GM23338 (cell line): ENCODE data around the gene PGLYRP1. TPM values are rescaled to one million over a fixed set of nuclear protein-coding genes. Genes with fewer than 3 reads are reported as not detected.
A peak's percentile ranks its signal among the peaks of the same experiment; 100 is the strongest.

Experiments used
- ATAC-seq: fragments of 200-7000 bp; cut with Tn5 transposase; 3 replicates; pipeline ENCODE4 v1.9.1; 2020
- DNase-seq: peaks from one replicate; pipeline ENCODE4 v3.0.0-alpha.2; 2015; ENCODE audit warnings: low spot score
- H2AFZ ChIP-seq: fragments of 200-600 bp; sonication (generic); 2 replicates; pipeline ENCODE4 v1.8.0; 2016; ENCODE audit warnings: antibody characterized with exemption, mild to moderate bottlenecking, moderate library complexity
- H3F3A ChIP-seq: fragments of 200-600 bp; sonication (generic); replicated peaks from 2 replicates; pipeline ENCODE4 v1.8.0; 2017; ENCODE audit warnings: antibody characterized with exemption, mixed run types, low read depth
- H3K27ac ChIP-seq: fragments of 200-600 bp; sonication (generic); 2 replicates; pipeline ENCODE4 v1.6.1; 2016; ENCODE audit warnings: low read depth
- H3K27me3 ChIP-seq: fragments of 200-600 bp; sonication (generic); 2 replicates; pipeline ENCODE4 v1.8.0; 2016; ENCODE audit warnings: mild to moderate bottlenecking, mixed run types, moderate library complexity; ENCODE audit not compliant: insufficient read depth
- H3K36me3 ChIP-seq: fragments of 200-600 bp; sonication (generic); 2 replicates; pipeline ENCODE4 v1.8.0; 2016; ENCODE audit warnings: mild to moderate bottlenecking; ENCODE audit not compliant: insufficient read depth
- H3K4me1 ChIP-seq: fragments of 200-600 bp; sonication (generic); 2 replicates; pipeline ENCODE4 v1.8.0; 2016; ENCODE audit warnings: mild to moderate bottlenecking, moderate library complexity; ENCODE audit not compliant: insufficient read depth
- H3K4me2 ChIP-seq: fragments of 200-600 bp; sonication (generic); 2 replicates; pipeline ENCODE4 v1.7.1; 2017; ENCODE audit warnings: mixed run types
- H3K4me3 ChIP-seq: fragments of 200-600 bp; sonication (generic); 2 replicates; pipeline ENCODE4 v1.6.1; 2016; ENCODE audit warnings: mixed run types
- H3K79me2 ChIP-seq: fragments of 200-600 bp; sonication (generic); replicated peaks from 2 replicates; pipeline ENCODE4 v1.8.0; 2017; ENCODE audit warnings: mild to moderate bottlenecking; ENCODE audit not compliant: insufficient read depth
- H3K9me2 ChIP-seq: fragments of 200-600 bp; sonication (generic); 2 replicates; pipeline ENCODE4 v1.8.0; 2017; ENCODE audit not compliant: insufficient read depth
- H4K20me1 ChIP-seq: fragments of 200-600 bp; sonication (generic); replicated peaks from 2 replicates; pipeline ENCODE4 v1.8.0; 2017; ENCODE audit warnings: mild to moderate bottlenecking; ENCODE audit not compliant: insufficient read depth
- H3K27ac Mint-ChIP-seq: 2 replicates; pipeline ENCODE4 v1.8.0; 2020; ENCODE audit warnings: inconsistent platforms, mild to moderate bottlenecking, moderate library complexity, mixed read lengths
- H3K27me3 Mint-ChIP-seq: 3 replicates; pipeline ENCODE4 v1.8.0; 2022; ENCODE audit warnings: low read depth, mild to moderate bottlenecking, moderate library complexity, mixed read lengths, inconsistent platforms; ENCODE audit not compliant: insufficient read depth, poor library complexity
- H3K36me3 Mint-ChIP-seq: 3 replicates; pipeline ENCODE4 v1.8.0; 2021; ENCODE audit warnings: low read depth, mild to moderate bottlenecking, inconsistent platforms, moderate library complexity, mixed read lengths
- H3K4me1 Mint-ChIP-seq: 3 replicates; pipeline ENCODE4 v1.8.0; 2020; ENCODE audit warnings: mild to moderate bottlenecking, inconsistent platforms, mixed read lengths
- H3K4me3 Mint-ChIP-seq: 3 replicates; pipeline ENCODE4 v1.8.0; 2021; ENCODE audit warnings: moderate library complexity, mild to moderate bottlenecking, inconsistent platforms, mixed read lengths
- H3K9me3 Mint-ChIP-seq: 3 replicates; pipeline ENCODE4 v1.8.0; 2020; ENCODE audit warnings: moderate library complexity, mild to moderate bottlenecking, inconsistent platforms, mixed read lengths
- CREB1 ChIP-seq: fragments of 250-450 bp; sonication (Bioruptor Pico); IDR thresholded peaks from 2 replicates; pipeline ENCODE4 v1.5.0; 2020; ENCODE audit warnings: low read depth, mild to moderate bottlenecking, moderate library complexity
- polyA plus RNA-seq: library from polyadenylated mRNA; unstranded; fragments of >200 nt; fragmentation: Nextera tagmentation; extraction: Ambion mirVana; gene quantifications from 2 replicates; pipeline ENCODE4 v1.2.1, GENCODE V29; 2016
- total RNA-seq: library from RNA; depleted of rRNA; stranded (reverse); fragments of >200 nt; shearing (Covaris generic); gene quantifications from 2 replicates; pipeline ENCODE4 v1.2.3, GENCODE V29; 2014
- TF ChIP-seq, protein P1 (sequence below): fragments of 250-450 bp; sonication (Bioruptor Pico); IDR thresholded peaks from 2 replicates; pipeline ENCODE4 v1.5.0; 2020; ENCODE audit warnings: mild to moderate bottlenecking, moderate library complexity

PGLYRP1 gene
- total and polyA plus RNA-seq, 2 experiments from 2014 or later = not detected

DNA sequence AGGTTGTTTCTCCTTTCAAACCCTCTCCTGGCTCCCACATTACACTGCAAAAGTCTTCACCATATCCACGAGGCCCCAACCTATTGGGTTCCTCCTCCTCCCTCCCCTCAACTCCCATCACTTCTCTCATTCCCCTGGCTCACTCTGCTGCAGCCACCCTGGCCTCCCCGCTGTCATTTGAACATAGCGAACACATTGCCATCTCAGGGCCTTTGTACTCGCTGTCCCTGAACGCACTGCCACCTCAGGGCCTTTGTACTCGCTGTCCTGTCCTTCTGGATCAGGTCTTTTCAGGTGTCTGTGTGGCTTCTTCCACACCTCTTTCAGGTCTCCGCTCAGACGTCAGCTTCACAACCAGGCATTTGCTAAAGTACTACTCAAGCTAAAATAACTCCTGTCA lies 25.9 kb downstream of the PGLYRP1 start (continued):
- TF ChIP-seq, protein P1, sequence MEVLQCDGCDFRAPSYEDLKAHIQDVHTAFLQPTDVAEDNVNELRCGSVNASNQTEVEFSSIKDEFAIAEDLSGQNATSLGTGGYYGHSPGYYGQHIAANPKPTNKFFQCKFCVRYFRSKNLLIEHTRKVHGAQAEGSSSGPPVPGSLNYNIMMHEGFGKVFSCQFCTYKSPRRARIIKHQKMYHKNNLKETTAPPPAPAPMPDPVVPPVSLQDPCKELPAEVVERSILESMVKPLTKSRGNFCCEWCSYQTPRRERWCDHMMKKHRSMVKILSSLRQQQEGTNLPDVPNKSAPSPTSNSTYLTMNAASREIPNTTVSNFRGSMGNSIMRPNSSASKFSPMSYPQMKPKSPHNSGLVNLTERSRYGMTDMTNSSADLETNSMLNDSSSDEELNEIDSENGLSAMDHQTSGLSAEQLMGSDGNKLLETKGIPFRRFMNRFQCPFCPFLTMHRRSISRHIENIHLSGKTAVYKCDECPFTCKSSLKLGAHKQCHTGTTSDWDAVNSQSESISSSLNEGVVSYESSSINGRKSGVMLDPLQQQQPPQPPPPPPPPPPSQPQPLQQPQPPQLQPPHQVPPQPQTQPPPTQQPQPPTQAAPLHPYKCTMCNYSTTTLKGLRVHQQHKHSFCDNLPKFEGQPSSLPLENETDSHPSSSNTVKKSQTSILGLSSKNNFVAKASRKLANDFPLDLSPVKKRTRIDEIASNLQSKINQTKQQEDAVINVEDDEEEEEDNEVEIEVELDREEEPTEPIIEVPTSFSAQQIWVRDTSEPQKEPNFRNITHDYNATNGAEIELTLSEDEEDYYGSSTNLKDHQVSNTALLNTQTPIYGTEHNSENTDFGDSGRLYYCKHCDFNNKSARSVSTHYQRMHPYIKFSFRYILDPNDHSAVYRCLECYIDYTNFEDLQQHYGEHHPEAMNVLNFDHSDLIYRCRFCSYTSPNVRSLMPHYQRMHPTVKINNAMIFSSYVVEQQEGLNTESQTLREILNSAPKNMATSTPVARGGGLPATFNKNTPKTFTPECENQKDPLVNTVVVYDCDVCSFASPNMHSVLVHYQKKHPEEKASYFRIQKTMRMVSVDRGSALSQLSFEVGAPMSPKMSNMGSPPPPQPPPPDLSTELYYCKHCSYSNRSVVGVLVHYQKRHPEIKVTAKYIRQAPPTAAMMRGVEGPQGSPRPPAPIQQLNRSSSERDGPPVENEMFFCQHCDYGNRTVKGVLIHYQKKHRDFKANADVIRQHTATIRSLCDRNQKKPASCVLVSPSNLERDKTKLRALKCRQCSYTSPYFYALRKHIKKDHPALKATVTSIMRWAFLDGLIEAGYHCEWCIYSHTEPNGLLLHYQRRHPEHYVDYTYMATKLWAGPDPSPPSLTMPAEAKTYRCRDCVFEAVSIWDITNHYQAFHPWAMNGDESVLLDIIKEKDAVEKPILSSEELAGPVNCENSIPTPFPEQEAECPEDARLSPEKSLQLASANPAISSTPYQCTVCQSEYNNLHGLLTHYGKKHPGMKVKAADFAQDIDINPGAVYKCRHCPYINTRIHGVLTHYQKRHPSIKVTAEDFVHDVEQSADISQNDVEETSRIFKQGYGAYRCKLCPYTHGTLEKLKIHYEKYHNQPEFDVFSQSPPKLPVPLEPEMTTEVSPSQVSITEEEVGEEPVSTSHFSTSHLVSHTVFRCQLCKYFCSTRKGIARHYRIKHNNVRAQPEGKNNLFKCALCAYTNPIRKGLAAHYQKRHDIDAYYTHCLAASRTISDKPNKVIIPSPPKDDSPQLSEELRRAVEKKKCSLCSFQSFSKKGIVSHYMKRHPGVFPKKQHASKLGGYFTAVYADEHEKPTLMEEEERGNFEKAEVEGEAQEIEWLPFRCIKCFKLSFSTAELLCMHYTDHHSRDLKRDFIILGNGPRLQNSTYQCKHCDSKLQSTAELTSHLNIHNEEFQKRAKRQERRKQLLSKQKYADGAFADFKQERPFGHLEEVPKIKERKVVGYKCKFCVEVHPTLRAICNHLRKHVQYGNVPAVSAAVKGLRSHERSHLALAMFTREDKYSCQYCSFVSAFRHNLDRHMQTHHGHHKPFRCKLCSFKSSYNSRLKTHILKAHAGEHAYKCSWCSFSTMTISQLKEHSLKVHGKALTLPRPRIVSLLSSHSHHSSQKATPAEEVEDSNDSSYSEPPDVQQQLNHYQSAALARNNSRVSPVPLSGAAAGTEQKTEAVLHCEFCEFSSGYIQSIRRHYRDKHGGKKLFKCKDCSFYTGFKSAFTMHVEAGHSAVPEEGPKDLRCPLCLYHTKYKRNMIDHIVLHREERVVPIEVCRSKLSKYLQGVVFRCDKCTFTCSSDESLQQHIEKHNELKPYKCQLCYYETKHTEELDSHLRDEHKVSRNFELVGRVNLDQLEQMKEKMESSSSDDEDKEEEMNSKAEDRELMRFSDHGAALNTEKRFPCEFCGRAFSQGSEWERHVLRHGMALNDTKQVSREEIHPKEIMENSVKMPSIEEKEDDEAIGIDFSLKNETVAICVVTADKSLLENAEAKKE (CRISPR knock-in tag) = no peak

DNA sequence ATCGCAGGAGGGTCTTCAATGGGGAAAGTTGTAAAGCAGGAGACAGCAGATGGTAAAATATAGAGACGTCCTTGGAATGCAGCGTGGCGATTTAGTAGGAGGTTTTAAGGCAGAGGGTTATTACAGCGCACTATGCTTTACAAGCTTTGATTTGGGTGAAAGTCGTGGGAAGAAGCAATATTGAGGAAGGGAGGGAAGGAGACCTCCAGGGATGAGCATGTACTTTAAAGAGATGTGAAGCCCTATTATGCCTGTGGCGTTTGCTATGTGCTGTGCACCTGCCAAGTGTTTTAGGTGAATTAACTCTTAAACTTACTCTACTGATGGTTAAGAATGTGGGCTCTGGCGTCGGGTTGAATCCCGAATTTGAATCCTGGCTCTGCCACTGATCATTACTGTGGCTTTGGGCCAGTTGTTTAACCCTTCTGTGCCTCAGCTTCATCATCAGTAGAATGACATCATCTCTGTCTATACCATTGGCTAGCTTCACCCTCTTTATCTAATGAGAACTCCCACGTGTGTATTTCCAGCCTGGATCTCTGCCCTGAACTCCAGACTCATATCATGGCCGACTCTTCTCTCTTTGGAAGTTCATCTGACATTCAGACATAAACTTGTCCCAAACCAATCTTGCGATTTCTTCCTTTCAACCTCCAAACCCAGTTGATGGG lies 27.0 kb downstream of the PGLYRP1 start:
- H3K36me3 ChIP-seq = no peaks in the 10 kb centered on the region
- no peaks in the 10 kb centered on the region for H3K27me3 ChIP-seq
- Mint-ChIP-seq H3K36me3 (no peaks in the 10 kb centered on the region), H3K9me3 (no peaks in the 10 kb centered on the region; the same call in 2 of the 3 replicates), H3K27me3 (peaks cover 13% of the 10 kb centered on the region), H3K27ac (no peak overlapping the region), H3K4me1 (peaks cover 25% of the 10 kb centered on the region), H3K4me3 (no peak overlapping the region)
- H3K9me2 ChIP-seq = no peaks in the 10 kb centered on the region
- peaks cover 13% of the 10 kb centered on the region for H3K79me2 ChIP-seq
- no peak overlapping the region for H2AFZ ChIP-seq
- no peak for ATAC-seq
- H4K20me1 ChIP-seq = no peaks in the 10 kb centered on the region; the same call in 1 of the 2 replicates
- H3K4me3 ChIP-seq = peak overlapping the region; percentile 65
- TF ChIP-seq, protein P1 (CRISPR knock-in tag) = no peak
- no peak for TF ChIP-seq CREB1
- peak overlapping the region; percentile 90 for H3K4me2 ChIP-seq
- peaks cover 7% of the 10 kb centered on the region; the same call in 1 of the 2 replicates for H3F3A ChIP-seq
- H3K27ac ChIP-seq = no peak overlapping the region
- no peak for DNase-seq
- peaks cover 8% of the 10 kb centered on the region for H3K4me1 ChIP-seq
